KOPT-K1 (cell line): ENCODE data around the gene GCLC.

Experiments
- H3K27ac ChIP-seq: fragments of 200-600 bp; sonication (generic); 2 replicates; pipeline ENCODE4 v1.5.1; 2016; ENCODE audit warnings: antibody characterized with exemption, mild to moderate bottlenecking, low read depth, low read length; ENCODE audit not compliant: poor library complexity, severe bottlenecking
- H3K36me3 ChIP-seq: fragments of 200-600 bp; sonication (generic); 2 replicates; pipeline ENCODE4 v1.5.1; 2017; ENCODE audit warnings: antibody characterized with exemption, mild to moderate bottlenecking, low read length, moderate library complexity; ENCODE audit not compliant: insufficient read depth
- H3K9me3 ChIP-seq: fragments of 200-600 bp; sonication (generic); 2 replicates; pipeline ENCODE4 v1.5.1; 2017; ENCODE audit warnings: antibody characterized with exemption, low read length, mild to moderate bottlenecking; ENCODE audit not compliant: insufficient read depth, poor library complexity, severe bottlenecking

The GCLC gene

DNA sequence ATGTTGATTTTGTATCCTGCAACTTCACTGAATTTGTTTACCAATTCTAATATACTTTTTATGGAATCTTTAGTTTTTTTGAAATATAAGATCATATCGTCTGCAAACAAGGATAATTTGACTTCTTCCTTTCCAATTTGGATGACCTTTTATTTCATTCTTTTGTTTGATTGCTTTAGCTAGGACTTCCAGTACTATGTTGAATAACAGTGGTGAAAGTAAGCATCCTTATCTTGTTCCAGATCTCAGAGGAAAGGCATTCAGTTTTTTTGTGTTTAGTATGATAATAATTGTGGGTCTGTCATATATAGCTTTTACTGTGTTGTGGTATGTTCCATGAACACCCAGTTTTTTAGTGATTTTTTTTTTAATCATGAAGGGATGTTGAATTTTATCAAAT lies 75.7 kb downstream of the GCLC start:
- H3K9me3 ChIP-seq, result no peaks in the 10 kb centered on the region

DNA sequence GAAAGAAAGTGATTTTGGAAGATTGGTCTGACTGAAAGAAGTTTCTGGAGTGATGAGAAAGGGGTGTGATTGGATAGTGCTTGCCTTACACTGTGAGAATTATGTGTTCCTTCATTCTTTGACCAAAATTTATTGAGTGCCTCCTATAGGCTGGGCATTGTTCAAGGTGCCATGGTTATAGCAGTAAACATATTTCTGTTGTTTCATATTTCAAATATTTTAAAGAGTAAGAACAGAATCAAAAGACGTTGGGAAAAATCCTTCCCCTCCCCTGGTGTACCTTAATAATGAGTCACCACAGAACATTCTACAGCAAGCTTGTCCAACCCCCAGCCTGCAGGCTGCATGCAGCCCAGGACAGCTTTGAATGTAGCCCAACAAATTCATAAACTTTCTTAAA lies 78.6 kb downstream of the GCLC start:
- Histone ChIP-seq H3K9me3 (no peaks in the 10 kb centered on the region), H3K36me3 (no peaks in the 10 kb centered on the region), H3K27ac (no peak overlapping the region)

More for the DNA sequence above, 75.7 kb downstream of the GCLC start:
- Histone ChIP-seq H3K27ac (no peak overlapping the region), H3K36me3 (no peaks in the 10 kb centered on the region)

DNA sequence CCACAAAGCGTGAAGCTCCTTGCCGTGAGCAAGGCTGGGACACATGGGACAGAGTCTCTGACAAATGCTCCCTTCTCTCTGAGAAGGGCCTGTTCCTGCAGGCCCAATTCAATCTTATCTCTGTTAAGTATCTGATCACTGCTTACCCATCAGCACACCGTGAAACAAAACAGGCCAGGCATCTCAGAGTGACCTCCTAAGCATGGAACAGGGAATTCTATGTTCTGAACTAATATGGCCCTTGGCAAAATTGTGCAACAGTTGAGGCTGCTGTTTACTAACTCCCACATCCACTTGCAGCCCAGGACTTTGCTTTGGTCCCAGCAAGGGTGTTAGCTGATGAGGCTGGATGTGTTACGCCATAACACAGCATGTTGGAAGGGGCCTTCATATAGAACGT lies 79.2 kb downstream of the GCLC start:
- no peaks in the 10 kb centered on the region for H3K36me3 ChIP-seq
- no peaks in the 10 kb centered on the region for H3K9me3 ChIP-seq
- no peak overlapping the region for H3K27ac ChIP-seq

DNA sequence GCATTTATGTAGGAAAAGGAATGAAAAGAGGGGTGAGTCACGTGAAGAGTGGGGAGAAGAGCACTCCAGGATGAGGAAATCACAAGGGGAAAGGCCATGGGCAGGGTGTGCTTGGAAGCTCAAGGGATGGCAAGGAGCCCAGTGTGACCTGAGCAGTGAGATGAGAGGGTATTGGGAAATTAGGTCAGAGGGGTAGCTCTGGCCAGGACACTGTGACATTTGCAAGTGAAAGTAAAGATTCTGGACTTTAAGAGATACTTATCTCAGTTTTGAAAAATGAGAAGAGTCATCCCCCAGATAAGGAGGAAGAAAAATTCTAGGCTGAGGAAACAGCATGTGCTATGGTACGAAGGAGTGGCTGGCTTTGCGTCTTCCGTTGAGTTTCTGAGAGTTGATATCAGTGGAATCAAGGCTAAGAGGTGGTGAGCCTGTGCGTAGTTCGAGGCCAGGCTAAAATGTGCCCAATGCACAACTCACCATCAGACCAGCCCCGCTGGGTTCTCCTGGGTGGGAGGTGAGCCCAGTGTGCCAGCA lies 79.9 kb downstream of the GCLC start:
- Histone ChIP-seq H3K9me3 (no peaks in the 10 kb centered on the region), H3K36me3 (no peaks in the 10 kb centered on the region), H3K27ac (no peak overlapping the region)

DNA sequence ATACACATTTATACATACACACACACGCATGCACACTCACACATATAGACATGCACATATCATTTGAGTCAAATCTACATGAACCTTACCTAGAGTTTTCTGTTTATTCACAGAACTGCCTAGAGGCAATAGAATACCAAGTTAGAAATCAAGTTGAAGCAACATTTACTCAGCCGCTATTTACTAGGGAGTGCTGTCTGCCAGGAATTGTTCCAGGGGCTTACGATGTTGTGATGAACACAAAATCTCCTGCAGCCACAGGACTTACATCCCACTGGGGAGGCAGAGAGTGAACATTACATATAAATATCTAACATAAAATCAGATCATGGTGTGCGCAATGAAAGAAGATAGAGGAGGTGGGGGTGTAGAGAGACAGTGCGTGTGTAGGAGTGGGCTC lies 80.4 kb downstream of the GCLC start:
- Histone ChIP-seq H3K36me3 (no peaks in the 10 kb centered on the region), H3K9me3 (no peaks in the 10 kb centered on the region), H3K27ac (no peak overlapping the region)

DNA sequence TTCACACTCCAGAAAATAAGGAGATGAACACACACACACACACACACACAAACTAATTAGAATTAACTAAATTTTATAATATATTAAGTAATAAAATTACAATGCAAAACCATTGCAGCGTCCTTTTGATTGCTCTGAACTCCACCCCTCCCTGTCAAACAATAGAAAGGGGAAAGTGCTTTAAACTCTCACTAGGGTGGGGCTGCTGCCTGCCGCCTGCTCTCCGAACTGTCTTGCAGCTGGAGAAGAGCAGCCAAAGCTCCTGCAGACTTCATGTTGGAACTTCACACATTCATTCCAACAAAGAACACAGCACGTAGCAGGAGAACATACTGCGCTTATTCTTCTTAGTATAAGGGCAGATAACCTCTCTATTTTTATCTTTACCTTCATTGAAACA lies 83.2 kb downstream of the GCLC start:
- no peaks in the 10 kb centered on the region for H3K36me3 ChIP-seq
- H3K9me3 ChIP-seq, result no peaks in the 10 kb centered on the region
- H3K27ac ChIP-seq, result no peak overlapping the region

DNA sequence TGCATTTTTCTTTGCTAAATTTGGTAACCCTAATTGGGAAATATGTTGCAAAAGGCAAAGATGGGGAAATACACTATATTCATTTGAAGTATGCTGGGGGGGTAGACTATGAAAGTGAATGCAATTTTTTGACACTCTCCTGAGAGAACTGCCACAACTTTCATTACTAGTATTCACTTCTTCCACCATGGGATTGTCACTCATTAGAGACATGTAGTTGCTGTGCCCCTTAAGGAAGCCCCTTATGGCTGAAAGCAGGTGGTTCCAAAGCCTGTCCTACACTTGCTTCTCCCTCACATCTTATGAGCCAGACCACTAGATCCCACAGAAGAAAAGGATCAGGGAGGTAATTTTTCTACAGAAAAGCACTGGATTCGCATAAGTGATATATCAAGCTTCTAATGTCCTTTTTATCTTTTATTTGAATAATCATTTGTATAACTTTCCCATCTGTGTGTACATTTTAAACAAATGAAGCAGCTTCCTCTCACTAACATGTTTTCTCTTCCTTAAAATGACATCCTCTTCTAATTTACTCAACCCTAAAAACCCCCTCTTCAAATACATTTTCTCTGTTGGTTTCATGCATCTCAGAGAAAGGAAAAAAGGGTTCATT lies 83.8 kb downstream of the GCLC start:
- no peak overlapping the region for H3K27ac ChIP-seq

DNA sequence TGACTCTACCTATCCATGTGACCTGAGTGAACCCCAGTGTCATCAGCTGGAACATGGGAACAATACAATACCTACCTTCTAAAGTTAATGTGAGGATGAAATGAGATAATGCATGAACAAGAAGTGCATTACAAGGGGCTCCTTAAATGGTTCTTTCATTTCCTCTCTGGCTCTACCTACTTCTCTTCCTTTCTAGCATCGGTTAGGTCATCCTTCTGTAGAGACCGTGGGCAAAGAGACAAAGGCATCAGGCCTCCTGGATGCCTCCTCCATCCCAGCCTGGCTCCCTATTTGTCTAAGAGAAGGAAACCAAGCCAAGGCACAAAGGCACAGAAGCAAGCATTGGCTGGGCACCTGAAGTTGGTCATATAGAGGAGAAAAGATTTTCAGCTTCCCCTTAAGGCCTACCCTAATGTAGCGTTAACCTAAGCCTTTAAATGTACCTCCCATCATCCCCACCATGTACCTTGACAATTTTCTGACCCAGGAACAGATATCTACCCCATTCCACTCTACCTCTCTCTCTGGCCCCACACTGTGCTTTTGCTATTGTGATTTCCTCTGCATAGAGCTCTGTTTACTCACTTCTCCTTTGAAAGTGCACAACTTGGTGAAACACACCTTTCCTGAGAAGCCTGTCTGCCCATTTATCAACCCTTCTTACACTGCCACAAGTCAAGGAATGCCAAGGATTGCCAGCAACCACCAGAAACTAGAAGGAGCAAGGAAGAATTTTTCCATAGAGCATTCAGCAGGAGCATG lies 86.6 kb downstream of the GCLC start:
- Histone ChIP-seq H3K36me3 (no peaks in the 10 kb centered on the region), H3K27ac (no peak overlapping the region), H3K9me3 (no peaks in the 10 kb centered on the region)

More for the DNA sequence above, 83.8 kb downstream of the GCLC start:
- Histone ChIP-seq H3K9me3 (no peaks in the 10 kb centered on the region), H3K36me3 (no peaks in the 10 kb centered on the region)

DNA sequence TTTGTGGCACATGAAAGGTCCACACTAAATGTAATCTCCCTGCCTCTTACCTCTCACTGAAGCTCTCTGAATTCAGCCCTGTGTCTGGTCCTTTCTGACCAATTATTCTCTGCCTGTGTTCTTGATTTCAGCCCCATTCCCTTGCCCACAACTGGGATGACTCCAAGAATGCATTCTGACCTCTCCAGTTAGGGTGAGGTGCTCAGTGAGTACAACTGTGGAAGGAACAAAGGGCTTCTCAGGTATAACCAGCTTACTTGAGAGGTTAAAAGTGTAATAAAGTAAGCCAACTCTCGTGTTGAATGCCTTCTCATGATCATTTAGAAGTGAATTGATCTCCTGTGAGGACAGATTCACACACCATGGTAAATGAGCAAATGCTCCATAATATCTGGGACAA lies 88.1 kb downstream of the GCLC start:
- Histone ChIP-seq H3K27ac (no peak overlapping the region), H3K9me3 (no peaks in the 10 kb centered on the region), H3K36me3 (no peaks in the 10 kb centered on the region)

DNA sequence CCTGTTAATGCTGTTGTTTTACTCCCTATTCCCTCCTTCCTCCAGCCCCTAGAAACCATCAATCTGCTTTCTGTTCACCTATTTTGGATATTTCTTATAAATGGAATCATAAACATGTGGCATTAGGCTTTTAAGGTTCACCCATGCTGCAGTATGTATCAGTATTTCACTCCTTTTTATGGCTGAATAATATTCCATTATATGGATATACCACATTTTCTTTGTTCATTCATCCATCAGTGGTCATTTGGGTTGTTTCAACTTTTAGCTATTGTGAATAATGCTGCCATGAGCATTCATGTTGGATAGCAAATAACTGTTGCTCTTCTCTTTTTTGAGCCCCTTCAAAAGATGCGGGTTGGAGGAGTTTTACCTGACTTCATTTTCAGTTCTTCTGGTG lies 89.2 kb downstream of the GCLC start:
- H3K36me3 ChIP-seq, result no peaks in the 10 kb centered on the region
- H3K27ac ChIP-seq, result no peak overlapping the region
- no peaks in the 10 kb centered on the region for H3K9me3 ChIP-seq

DNA sequence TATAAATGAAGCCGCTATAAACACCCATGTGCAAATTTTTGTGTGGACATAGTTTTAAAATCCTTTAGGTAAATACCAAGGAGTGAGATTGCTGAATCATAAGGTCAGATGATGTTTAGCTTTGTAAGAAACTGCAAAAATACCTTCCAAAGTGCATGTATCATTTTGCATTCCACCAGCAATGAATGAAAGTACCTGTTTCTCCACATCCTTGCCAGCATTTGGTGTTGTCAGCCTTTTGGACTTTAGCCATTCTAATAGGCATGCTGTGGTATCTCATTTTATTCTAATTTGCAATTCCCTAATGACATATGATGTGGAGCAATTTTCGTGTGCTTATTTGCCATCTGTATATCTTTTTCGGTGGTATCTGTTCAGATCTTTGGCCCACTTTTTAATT lies 93.7 kb downstream of the GCLC start:
- no peaks in the 10 kb centered on the region for H3K9me3 ChIP-seq
- H3K36me3 ChIP-seq, result no peaks in the 10 kb centered on the region
- no peak overlapping the region for H3K27ac ChIP-seq

DNA sequence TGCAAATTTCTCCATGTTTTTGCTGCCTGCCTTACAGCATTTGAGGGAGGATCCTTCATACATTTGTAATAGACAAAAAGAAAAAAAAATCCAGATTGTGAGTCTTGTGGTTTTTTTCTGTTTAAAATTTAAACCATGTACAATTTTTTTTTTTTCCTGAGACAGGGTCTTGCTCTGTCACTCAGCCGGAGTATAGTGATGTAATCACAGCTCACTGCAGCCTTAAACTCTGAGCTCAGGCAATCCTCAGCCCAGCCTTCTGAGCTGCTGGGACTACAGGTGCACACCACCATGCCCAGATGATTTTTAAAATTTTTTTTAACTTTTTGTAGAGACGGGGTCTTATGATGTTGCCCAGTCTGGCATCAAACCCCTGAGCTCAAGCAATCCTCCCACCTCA lies 97.0 kb downstream of the GCLC start:
- H3K36me3 ChIP-seq, result no peaks in the 10 kb centered on the region
- no peak overlapping the region for H3K27ac ChIP-seq
- no peaks in the 10 kb centered on the region for H3K9me3 ChIP-seq
